ENCODE results near the gene PRPF6. TPM values are rescaled to one million over a fixed set of nuclear protein-coding genes. Genes with fewer than 3 reads are reported as not detected.
"Not testable (repeated sequence)": the region's sequence is repeated elsewhere in the genome, so short reads cannot be mapped to it uniquely, and the experiment has no call there.

PRPF6 gene
- polyA plus RNA-seq, 1 donor: 63.6 TPM

- DNase-seq: peak; percentile 92
Observed at GRCh38 chr20:63973636-63974401, 7.1 kb upstream of the PRPF6 start.

GRCh38 chr20:63974402-63975200, 6.3 kb upstream of the PRPF6 start:
- DNase-seq: no peak

- not testable (repeated sequence) for DNase-seq
Observed at GRCh38 chr20:63976511-63976910, 4.4 kb upstream of the PRPF6 start.

DNA sequence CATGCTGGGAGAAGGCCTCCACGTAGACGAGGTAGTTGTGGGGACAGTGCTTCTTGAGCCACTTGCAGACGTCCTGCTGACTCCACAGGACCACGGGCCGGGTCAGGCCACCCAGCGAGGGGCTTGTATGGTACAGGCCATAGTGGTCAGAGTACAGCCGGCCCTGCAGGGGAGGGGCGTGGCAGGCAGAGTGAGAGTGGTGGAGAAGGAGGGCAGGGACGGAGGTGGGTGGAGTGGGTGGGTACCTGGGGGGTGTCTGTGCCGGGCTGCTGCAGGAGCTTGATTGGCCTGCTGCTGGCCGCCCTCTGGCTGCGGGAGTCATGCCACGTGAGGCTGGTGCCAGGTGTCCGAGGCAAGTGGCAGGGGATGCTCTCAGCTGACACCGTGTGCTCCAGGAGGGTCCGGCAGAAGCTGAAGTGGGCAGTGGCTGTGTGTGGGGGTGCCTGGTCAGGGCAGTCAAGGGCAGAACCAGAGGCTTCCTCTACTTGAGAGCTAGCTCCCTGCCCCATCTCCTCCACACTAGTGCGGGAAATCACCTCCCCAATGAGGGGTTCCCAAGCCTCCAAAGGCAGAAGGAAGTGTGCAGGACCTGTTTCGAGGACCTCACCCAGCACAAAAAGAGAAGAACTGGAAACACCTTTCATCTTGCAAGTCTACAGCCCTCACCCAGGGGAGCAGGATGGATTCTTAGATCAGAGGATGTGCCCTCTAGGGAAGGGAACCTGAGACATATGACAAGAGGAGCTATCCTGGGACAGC, 3.8 kb upstream of the PRPF6 start:
- no peak for DNase-seq

DNA sequence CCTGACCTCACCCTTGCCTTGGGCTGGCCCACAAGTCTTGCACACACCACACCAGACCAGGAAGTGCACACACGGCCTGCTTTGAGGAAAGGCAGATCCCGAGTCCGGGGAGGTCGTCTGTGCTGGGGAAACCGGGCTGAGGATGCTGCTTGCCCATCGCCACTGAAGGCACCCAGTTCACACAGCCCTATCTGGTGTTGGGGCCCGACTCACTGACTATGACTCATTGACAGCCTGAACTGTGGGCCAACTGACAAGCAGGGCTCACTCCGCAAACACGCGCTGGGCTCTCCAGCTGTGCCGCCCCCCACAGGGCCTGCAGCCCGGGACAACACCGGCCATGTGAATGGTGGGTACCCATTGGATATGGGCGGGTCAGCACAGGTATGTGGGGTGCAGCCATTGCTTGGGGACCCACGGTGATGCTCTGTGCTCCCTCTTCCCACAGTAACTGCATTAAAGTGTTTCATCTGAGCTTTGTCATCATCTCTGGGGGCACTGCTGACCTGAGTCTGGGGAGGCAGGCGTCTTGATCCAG, 3.1 kb upstream of the PRPF6 start:
- DNase-seq: no peak

- DNase-seq: no peak
Observed at GRCh38 chr20:63978319-63979228, 2.4 kb upstream of the PRPF6 start.

- DNase-seq: no peak
Observed at GRCh38 chr20:63979229-63979556, 1.7 kb upstream of the PRPF6 start.

DNA sequence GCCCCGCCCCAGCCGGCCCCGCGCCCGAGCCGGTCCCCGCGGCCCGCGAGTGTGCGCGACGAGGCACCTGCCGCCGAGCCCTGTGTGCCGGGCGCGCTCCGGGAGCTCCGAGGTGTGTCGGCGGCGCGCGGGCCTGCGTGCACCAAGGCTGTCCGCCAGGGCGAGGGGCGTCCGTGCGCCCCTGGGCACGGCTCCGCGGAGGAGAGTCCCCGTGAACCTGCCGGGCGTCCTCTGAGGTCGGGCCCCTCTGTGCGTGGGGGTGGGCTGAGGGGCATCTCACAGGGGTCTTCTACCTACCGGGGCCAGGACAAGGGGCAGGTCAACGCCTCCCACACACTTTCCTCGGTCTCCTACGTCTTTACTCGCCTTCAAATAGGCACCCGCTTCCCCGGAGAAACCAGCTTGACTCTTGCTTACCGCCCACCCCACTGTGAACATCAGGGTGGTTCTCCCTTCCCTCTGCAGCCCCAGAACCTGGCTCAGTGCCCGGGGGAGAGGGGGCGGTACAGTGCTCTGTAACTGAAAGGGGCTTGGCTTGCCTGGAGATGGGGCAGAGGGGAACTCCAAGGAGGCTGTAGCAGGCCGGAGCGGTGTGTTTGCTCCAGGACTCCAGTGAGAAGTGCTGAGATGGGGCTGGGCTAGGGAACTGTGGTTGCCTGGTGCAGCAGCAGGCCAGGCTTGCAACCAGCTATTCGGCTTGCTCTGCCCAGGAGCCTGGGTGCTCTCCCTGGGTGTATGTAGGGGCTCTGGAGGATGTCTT, 1.2 kb upstream of the PRPF6 start, which contains the start of gene SAMD10:
Gene SAMD10 (minus strand): TSS at position 86 of the 760 bp plus-strand sequence. CDS start 175 bp downstream, outside the sequence.
- peak; percentile 68 for DNase-seq

GRCh38 chr20:63980317-63980805, 571 bp upstream of the PRPF6 start:
- DNase-seq: no peak

GRCh38 chr20:63982937-63983336, 2.0 kb downstream of the PRPF6 start:
- DNase-seq: no peak

GRCh38 chr20:64000906-64001305, 20.0 kb downstream of the PRPF6 start:
- DNase-seq: no peak

- no peak for DNase-seq
Observed at GRCh38 chr20:64001607-64002011, 20.7 kb downstream of the PRPF6 start.

DNA sequence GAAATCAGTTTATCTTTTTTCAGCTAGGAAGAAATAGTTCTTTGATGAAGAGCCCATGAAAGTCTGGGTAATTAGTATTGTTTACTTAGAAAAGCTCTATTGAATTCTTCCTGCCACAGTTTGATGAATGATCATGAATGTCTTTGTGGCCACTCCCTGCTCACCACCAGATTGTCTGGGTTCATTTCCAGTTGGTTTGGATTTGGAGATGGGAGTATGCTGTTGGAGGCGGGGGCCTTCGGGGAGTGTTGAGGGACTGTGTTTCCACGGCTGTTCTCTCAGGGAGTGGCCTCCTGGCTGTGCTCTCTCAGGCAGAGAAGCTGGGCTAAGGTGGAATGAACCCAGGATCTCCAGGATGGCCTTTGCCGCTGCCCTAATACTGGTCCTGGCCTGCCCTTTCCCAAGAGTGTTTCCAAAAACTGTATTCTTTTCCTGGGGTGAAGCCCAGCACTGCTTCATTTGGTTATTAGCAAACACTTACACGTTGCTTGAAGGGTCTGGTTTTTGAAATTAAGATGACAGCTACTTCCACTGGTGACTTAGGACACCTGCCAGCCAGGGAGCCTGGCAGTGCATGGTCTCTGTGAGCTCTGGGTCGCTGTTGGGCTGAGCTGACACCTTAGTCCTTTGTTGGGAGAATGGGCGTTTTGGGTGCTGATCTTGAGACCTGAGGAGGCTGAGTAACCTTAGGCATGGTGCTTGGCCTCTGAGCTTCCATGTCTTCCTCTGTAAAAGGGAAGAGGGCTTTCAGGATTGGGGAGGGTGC, 23.2 kb downstream of the PRPF6 start:
- DNase-seq: no peak

- no peak for DNase-seq
Observed at GRCh38 chr20:64005394-64005793, 24.5 kb downstream of the PRPF6 start.

DNA sequence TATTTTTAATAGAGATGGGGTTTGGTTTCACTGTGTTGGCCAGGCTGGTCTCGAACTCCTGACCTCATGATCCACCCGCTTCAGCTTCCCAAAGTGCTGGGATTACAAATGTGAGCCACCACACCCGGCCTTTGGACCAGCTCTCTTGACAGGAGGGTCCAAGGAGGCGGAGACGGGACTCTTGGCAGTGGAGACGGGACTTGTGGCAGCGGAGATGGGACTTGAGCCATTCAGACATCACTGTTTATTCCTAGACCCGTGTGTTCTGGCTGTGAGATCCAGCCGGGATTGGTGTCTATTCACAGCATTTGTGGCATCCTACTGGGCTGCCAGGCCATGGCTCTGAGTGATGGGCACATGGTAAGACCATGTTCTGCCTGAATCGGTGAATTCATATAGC, 25.6 kb downstream of the PRPF6 start:
- no peak for DNase-seq

DNA sequence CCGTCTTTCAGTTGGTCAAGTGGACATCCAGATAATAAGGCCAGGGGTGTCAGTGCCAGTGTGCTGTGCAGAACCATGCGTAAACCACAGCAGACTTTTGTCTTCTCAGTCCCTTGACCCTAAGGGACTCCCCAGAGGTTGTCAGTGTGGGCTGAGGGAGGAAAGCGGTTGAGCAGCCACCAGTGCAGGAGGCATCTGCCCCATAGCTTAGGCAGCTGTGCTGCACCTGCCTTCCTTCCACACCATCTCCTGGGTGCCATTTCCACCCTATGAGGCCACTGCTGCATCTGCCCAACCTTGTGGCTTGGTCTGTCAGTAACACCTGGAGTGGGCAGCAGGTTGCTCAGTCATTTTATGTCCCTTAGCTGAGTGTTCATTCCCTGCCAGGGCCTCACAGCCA, 26.0 kb downstream of the PRPF6 start:
- no peak for DNase-seq

DNA sequence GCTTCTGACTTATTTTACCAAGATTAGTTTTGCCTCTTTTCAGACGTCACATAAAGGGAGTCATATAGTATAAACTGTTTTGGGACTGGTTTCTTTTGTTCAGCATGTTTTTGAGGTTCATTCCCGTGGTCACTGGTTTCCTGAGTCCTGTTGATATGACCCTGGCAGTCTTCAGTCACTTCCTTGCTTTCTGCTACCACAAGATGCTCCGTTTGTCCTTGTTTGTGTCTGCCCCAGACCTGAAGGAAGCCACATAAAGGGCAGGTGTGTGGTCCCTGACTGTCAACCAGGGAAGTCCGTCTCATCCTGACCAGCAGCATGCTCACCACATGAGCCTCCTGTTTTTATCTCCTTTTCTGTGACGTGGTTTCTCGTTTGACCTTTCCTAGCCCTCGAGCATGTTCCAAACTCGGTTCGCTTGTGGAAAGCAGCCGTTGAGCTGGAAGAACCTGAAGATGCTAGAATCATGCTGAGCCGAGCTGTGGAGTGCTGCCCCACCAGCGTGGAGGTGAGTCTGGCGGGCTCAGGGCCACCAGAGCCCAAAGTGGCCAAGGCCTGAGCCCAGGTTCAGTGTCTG, 29.0 kb downstream of the PRPF6 start:
- DNase-seq: no peak

GRCh38 chr20:64010711-64011237, 29.8 kb downstream of the PRPF6 start:
- DNase-seq: no peak

DNA sequence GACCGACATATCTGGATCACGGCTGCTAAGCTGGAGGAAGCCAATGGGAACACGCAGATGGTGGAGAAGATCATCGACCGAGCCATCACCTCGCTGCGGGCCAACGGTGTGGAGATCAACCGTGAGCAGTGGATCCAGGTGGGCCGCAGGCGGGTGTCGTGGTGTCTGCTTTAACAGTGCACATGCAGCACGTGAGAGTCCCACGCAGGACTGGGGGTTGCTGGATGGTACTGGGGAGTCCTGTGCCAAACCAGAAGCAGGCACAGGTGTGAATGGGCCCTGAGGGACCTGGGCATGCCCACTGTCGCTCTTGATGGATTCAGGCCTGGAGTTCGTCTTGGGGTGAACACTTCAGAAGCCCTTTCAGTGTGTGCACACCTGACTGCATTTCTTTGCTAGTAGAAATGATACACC, 30.4 kb downstream of the PRPF6 start:
- DNase-seq: no peak

All from hindlimb muscle (tissue), 1 donor.